GM21360 (cell line): Measurements from ENCODE around the gene CTSD.

ENCODE experiments used
- ATAC-seq: cut with Tn5 transposase; IDR thresholded peaks from one replicate; pipeline ENCODE4 v1.9.1; 2021; ENCODE audit warnings: mild to moderate bottlenecking, moderate library complexity; ENCODE audit not compliant: unreplicated experiment

CTSD gene

GRCh38 chr11:1756791-1757771, 6.6 kb downstream of the CTSD start:
- ATAC-seq, result no peak

GRCh38 chr11:1755692-1756561, 7.8 kb downstream of the CTSD start:
- ATAC-seq, result no peak

GRCh38 chr11:1755344-1755691, 8.4 kb downstream of the CTSD start:
- no peak for ATAC-seq

GRCh38 chr11:1754376-1755150, 9.2 kb downstream of the CTSD start:
- no peak for ATAC-seq

GRCh38 chr11:1753929-1754305, 9.8 kb downstream of the CTSD start:
- no peak for ATAC-seq

- ATAC-seq, result no peak
Measured at GRCh38 chr11:1753229-1753928, 10.3 kb downstream of the CTSD start.

- no peak for ATAC-seq
Measured at GRCh38 chr11:1752907-1753228, 10.9 kb downstream of the CTSD start.

- no peak for ATAC-seq
Measured at GRCh38 chr11:1751999-1752906, 11.5 kb downstream of the CTSD start.

- no peak for ATAC-seq
Measured at GRCh38 chr11:1751531-1751921, 12.2 kb downstream of the CTSD start.

GRCh38 chr11:1750840-1751530, 12.7 kb downstream of the CTSD start:
- no peak for ATAC-seq

- ATAC-seq, result no peak
Measured at GRCh38 chr11:1750481-1750839, 13.3 kb downstream of the CTSD start, which contains the start of gene IFITM10. TSS of gene IFITM10 (minus strand) at chr11:1750595. CDS start at chr11:1750442, 153 bp downstream.

GRCh38 chr11:1749395-1750351, 14.1 kb downstream of the CTSD start:
- no peak for ATAC-seq

GRCh38 chr11:1748636-1749394, 14.9 kb downstream of the CTSD start:
- ATAC-seq, result no peak

- ATAC-seq, result no peak
Measured at GRCh38 chr11:1747753-1748635, 15.7 kb downstream of the CTSD start.

GRCh38 chr11:1746956-1747752, 16.6 kb downstream of the CTSD start:
- ATAC-seq, result no peak
